ENCODE measurements around the gene MIPEP. TPM values are rescaled to one million over a fixed set of nuclear protein-coding genes. Genes with fewer than 3 reads are reported as not detected.

The MIPEP gene
- total and polyA plus RNA-seq, 4 donors = 3.6 to 9.1 (median 6.5) TPM

DNA sequence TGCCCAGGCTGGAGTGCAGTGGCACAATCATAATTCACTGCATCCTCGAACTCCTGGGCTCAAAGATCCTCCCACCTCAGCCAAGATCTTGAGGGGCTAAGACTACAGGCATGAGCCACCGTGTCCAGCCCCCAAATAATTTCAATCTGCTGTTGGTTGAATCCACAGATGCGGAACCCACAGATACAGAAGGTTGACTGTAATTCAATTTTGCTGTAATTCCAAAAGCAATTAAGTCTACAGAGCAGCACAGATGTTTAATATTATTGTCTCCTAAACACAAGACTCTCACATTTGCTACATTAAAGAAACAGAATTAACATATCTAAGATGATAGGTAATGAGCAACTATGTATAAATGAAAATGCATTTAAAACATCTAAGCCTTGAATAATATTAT, 75.6 kb downstream of the MIPEP start:
- Histone ChIP-seq H3K27me3 (ENCODE audit: control insufficient read depth in 1 of 2, insufficient read depth in 2 of 2, low read length in 1 of 2) (no peaks in the 10 kb centered on the region), H3K36me3 (ENCODE audit: control insufficient read depth in 1 of 2, insufficient read depth in 2 of 2, low read length in 1 of 2) (no peaks in the 10 kb centered on the region), H3K9me3 (ENCODE audit: control insufficient read depth, low read length) (no peaks in the 10 kb centered on the region), H3K27ac (ENCODE audit: low read depth in 1 of 2, low read length in 2 of 2) (no peak overlapping the region), H3K4me3 (ENCODE audit: low read length in 2 of 2) (no peak overlapping the region), H3K4me1 (ENCODE audit: control insufficient read depth in 1 of 2, insufficient read depth in 2 of 2, low read length in 2 of 2) (no peaks in the 10 kb centered on the region)
- no peak for DNase-seq
- ATAC-seq (ENCODE audit: low FRiP score) = no peak
- intact Hi-C loops (cut with DNase I) = no loop called here
- 94 to 96% methylated on average over 3 of the region's 3 CpGs for WGBS, 2 donors

DNA sequence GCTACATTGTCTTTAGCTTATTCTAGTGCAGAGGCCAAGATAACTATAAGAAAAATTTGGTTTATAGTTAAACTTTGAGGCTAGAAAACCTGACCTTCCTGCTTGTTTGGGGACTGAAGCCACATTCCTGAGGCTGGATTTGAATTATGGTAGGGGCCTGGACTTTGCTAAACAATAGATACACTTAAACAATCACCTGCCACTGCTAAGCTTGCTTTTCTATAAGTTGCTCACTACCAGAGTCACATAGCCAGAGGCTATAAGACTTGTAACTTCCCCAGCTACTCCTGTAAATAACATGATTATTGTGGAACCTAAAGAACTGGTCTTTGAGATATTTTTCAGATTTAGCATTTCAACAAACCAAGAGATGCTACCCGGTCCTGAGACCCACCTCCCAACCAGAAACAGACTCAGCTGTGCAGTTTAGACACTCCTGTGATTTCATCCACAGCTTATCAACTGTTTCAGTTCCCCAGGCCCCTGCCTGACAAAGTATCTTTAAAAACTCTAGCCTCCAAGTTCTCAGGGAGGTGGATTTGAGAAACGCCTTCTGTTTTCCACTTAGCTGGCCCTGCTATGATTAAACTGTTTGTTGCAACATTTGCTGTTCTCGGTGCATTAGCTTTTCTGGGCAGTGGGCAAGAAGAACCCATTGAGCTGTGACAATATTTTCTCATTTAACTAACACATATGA, 77.7 kb downstream of the MIPEP start:
- DNase-seq (no peak), ATAC-seq (ENCODE audit: low FRiP score) (no peak)
- 67 to 75% methylated on average over 3 of the region's 3 CpGs for WGBS, 2 donors
- Histone ChIP-seq H3K4me3 (ENCODE audit: low read length in 2 of 2) (no peak overlapping the region), H3K27ac (ENCODE audit: low read depth in 1 of 2, low read length in 2 of 2) (no peak overlapping the region), H3K36me3 (ENCODE audit: control insufficient read depth in 1 of 2, insufficient read depth in 2 of 2, low read length in 1 of 2) (no peaks in the 10 kb centered on the region), H3K27me3 (ENCODE audit: control insufficient read depth in 1 of 2, insufficient read depth in 2 of 2, low read length in 1 of 2) (no peaks in the 10 kb centered on the region), H3K4me1 (ENCODE audit: control insufficient read depth in 1 of 2, insufficient read depth in 2 of 2, low read length in 2 of 2) (no peaks in the 10 kb centered on the region), H3K9me3 (ENCODE audit: control insufficient read depth, low read length) (no peaks in the 10 kb centered on the region)
- intact Hi-C loops (cut with DNase I) = no loop called here

DNA sequence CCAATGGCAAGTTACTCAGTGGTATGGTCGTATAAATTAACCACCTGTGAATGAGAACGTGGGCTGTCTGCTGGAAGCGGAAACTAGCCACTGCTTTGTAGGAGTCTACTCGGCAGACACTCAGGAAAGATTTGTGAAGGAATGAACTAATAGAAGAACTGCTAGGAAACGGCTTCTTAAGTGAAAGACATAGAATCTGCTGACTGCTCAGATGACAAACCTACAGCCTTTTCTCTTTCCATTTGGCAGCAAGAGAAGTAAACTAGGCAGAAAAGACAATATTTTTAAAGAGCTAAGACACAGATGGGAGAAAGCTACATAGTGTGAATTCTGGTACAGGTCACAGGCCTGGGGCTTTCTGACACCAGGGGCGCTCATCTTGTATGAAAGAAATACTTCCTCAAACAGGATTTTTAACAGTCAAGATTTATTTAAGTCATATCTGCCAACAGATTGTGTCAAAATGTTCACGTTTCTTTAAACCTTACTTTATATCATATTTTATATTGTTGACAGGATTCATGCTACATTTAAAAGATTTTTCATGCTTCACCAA, 78.4 kb downstream of the MIPEP start:
- 62% methylated on average over 7 of the region's 7 CpGs for WGBS, 2 donors
- Histone ChIP-seq H3K36me3 (ENCODE audit: control insufficient read depth in 1 of 2, insufficient read depth in 2 of 2, low read length in 1 of 2) (no peaks in the 10 kb centered on the region), H3K27ac (ENCODE audit: low read depth in 1 of 2, low read length in 2 of 2) (no peak overlapping the region), H3K4me1 (ENCODE audit: control insufficient read depth in 1 of 2, insufficient read depth in 2 of 2, low read length in 2 of 2) (no peaks in the 10 kb centered on the region), H3K27me3 (ENCODE audit: control insufficient read depth in 1 of 2, insufficient read depth in 2 of 2, low read length in 1 of 2) (no peaks in the 10 kb centered on the region), H3K4me3 (ENCODE audit: low read length in 2 of 2) (no peak overlapping the region), H3K9me3 (ENCODE audit: control insufficient read depth, low read length) (no peaks in the 10 kb centered on the region)
- ATAC-seq (ENCODE audit: low FRiP score) (no peak), DNase-seq (no peak)
- intact Hi-C loops (cut with DNase I) = no loop called here

DNA sequence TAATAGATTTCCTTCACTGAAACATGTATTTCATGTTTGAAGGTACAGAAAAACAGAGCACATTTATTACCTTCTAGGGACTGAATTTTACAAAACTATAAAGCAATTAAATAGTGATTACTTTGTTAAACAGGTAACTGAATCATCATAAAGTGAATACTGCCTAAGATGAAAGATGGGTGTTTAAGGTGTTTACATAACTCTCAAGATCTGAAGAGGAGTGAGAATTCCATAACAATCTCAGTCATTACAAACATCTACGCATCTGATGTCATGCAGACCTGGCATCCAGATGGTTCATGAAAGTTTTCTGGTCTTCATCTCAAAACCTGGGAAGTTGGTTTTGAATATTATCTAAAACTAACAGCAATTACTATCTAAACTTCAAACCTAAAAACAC, 80.4 kb downstream of the MIPEP start:
- no peaks in the 10 kb centered on the region for H3K9me3 ChIP-seq (ENCODE audit: control insufficient read depth, low read length)
- DNase-seq (no peak), ATAC-seq (ENCODE audit: low FRiP score) (no peak)
- no peaks in the 10 kb centered on the region for H3K27me3 ChIP-seq (ENCODE audit: control insufficient read depth in 1 of 2, insufficient read depth in 2 of 2, low read length in 1 of 2)
- WGBS, 2 donors = 93 to 97% methylated on average over 1 of the region's 1 CpG
- H3K4me3 ChIP-seq (ENCODE audit: low read length in 2 of 2) = no peak overlapping the region
- H3K27ac ChIP-seq (ENCODE audit: low read depth in 1 of 2, low read length in 2 of 2) = no peak overlapping the region
- intact Hi-C loops (cut with DNase I) = no loop called here
- no peaks in the 10 kb centered on the region for H3K4me1 ChIP-seq (ENCODE audit: control insufficient read depth in 1 of 2, insufficient read depth in 2 of 2, low read length in 2 of 2)
- H3K36me3 ChIP-seq (ENCODE audit: control insufficient read depth in 1 of 2, insufficient read depth in 2 of 2, low read length in 1 of 2) = no peaks in the 10 kb centered on the region

DNA sequence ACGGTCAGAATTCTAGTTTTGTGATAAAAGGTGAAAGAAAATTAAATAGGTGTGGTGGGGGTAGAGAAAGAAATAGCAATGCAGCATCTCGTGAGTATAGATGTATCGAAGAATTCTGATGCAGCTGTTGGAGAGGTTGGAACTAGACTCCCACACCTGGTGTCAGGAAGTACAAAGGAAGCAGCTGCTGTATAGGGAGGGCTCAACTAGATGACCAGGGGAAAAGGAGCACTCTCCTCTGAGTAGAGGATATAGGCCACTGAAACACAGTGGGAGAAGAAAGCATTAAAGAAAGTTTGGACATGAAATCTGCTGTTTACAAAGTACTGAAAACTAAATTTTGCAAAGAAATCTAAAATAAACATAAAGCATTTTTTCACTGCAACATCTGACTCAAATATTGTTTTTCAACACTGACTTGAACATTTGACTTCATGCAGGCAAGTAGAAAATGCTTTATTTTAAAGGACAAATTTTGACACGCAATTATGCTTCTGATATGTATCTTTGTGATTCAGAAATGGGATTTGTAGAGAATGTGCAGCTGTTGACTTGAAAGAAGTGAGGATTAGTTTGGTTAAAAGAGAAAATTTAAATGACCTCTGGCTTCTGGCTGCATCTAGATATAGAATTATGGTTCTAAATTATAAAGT, 82.2 kb downstream of the MIPEP start:
- DNase-seq = no peak
- intact Hi-C loops (cut with DNase I) = no loop called here
- Histone ChIP-seq H3K4me3 (ENCODE audit: low read length in 2 of 2) (no peak overlapping the region), H3K36me3 (ENCODE audit: control insufficient read depth in 1 of 2, insufficient read depth in 2 of 2, low read length in 1 of 2) (no peaks in the 10 kb centered on the region), H3K4me1 (ENCODE audit: control insufficient read depth in 1 of 2, insufficient read depth in 2 of 2, low read length in 2 of 2) (no peaks in the 10 kb centered on the region), H3K27ac (ENCODE audit: low read depth in 1 of 2, low read length in 2 of 2) (no peak overlapping the region), H3K9me3 (ENCODE audit: control insufficient read depth, low read length) (no peaks in the 10 kb centered on the region), H3K27me3 (ENCODE audit: control insufficient read depth in 1 of 2, insufficient read depth in 2 of 2, low read length in 1 of 2) (no peaks in the 10 kb centered on the region)
- no peak for ATAC-seq (ENCODE audit: low FRiP score)
- whole genome bisulfite sequencing, 2 donors = 68 to 71% methylated on average over 4 of the region's 4 CpGs

DNA sequence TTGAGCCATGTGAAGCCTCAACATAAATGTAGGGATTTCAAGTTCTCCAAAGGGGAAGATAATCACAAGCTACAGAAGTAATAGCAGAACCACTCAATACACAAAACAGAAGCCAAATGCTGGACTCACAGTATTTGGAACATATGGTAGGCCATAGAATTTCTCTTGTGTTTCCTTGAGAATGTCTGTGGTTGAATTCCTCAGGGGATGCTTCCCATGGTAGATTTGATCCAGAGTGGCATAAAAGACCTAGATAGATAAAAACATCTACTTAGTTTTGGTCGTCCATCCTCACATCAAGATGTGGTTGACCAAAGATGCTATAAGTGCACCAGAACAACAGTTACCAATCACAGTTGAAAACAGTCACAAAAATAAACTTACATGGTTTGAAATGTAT, 83.4 kb downstream of the MIPEP start:
- no peaks in the 10 kb centered on the region for H3K36me3 ChIP-seq (ENCODE audit: control insufficient read depth in 1 of 2, insufficient read depth in 2 of 2, low read length in 1 of 2)
- H3K4me1 ChIP-seq (ENCODE audit: control insufficient read depth in 1 of 2, insufficient read depth in 2 of 2, low read length in 2 of 2) = no peaks in the 10 kb centered on the region
- H3K27me3 ChIP-seq (ENCODE audit: control insufficient read depth in 1 of 2, insufficient read depth in 2 of 2, low read length in 1 of 2) = no peaks in the 10 kb centered on the region
- H3K27ac ChIP-seq (ENCODE audit: low read depth in 1 of 2, low read length in 2 of 2) = no peak overlapping the region
- intact Hi-C loops (cut with DNase I) = no loop called here
- no peak overlapping the region for H3K4me3 ChIP-seq (ENCODE audit: low read length in 2 of 2)
- no peaks in the 10 kb centered on the region for H3K9me3 ChIP-seq (ENCODE audit: control insufficient read depth, low read length)
- 84 to 85% methylated on average over 1 of the region's 1 CpG for WGBS, 2 donors
- DNase-seq (no peak), ATAC-seq (ENCODE audit: low FRiP score) (no peak)

- Histone ChIP-seq H3K4me1 (ENCODE audit: control insufficient read depth in 1 of 2, insufficient read depth in 2 of 2, low read length in 2 of 2) (no peaks in the 10 kb centered on the region), H3K27me3 (ENCODE audit: control insufficient read depth in 1 of 2, insufficient read depth in 2 of 2, low read length in 1 of 2) (no peaks in the 10 kb centered on the region), H3K27ac (ENCODE audit: low read depth in 1 of 2, low read length in 2 of 2) (no peak overlapping the region), H3K4me3 (ENCODE audit: low read length in 2 of 2) (no peak overlapping the region), H3K36me3 (ENCODE audit: control insufficient read depth in 1 of 2, insufficient read depth in 2 of 2, low read length in 1 of 2) (no peaks in the 10 kb centered on the region), H3K9me3 (ENCODE audit: control insufficient read depth, low read length) (no peaks in the 10 kb centered on the region)
- ATAC-seq (ENCODE audit: low FRiP score) (no peak), DNase-seq (no peak)
- WGBS, 2 donors = 93% methylated on average over 5 of the region's 5 CpGs
- intact Hi-C loops (cut with DNase I) = no loop called here
Measured at GRCh38 chr13:23805122-23805521, 84.1 kb downstream of the MIPEP start.

GRCh38 chr13:23804166-23804565, 85.0 kb downstream of the MIPEP start:
- Histone ChIP-seq H3K4me3 (ENCODE audit: low read length in 2 of 2) (no peak overlapping the region), H3K27ac (ENCODE audit: low read depth in 1 of 2, low read length in 2 of 2) (no peak overlapping the region), H3K9me3 (ENCODE audit: control insufficient read depth, low read length) (no peaks in the 10 kb centered on the region), H3K36me3 (ENCODE audit: control insufficient read depth in 1 of 2, insufficient read depth in 2 of 2, low read length in 1 of 2) (no peaks in the 10 kb centered on the region), H3K27me3 (ENCODE audit: control insufficient read depth in 1 of 2, insufficient read depth in 2 of 2, low read length in 1 of 2) (no peaks in the 10 kb centered on the region), H3K4me1 (ENCODE audit: control insufficient read depth in 1 of 2, insufficient read depth in 2 of 2, low read length in 2 of 2) (no peaks in the 10 kb centered on the region)
- intact Hi-C loops (cut with DNase I) = no loop called here
- DNase-seq = no peak
- ATAC-seq (ENCODE audit: low FRiP score) = no peak
- 39 to 45% methylated on average over 1 of the region's 1 CpG for WGBS, 2 donors

GRCh38 chr13:23801141-23801540, 88.1 kb downstream of the MIPEP start:
- 97 to 98% methylated on average over 4 of the region's 4 CpGs for WGBS, 2 donors
- H3K4me3 ChIP-seq (ENCODE audit: low read length in 2 of 2) = no peak overlapping the region
- no peaks in the 10 kb centered on the region for H3K27me3 ChIP-seq (ENCODE audit: control insufficient read depth in 1 of 2, insufficient read depth in 2 of 2, low read length in 1 of 2)
- ATAC-seq (ENCODE audit: low FRiP score) (no peak), DNase-seq (no peak)
- no peaks in the 10 kb centered on the region for H3K9me3 ChIP-seq (ENCODE audit: control insufficient read depth, low read length)
- intact Hi-C loops (cut with DNase I) = no loop called here
- no peaks in the 10 kb centered on the region for H3K4me1 ChIP-seq (ENCODE audit: control insufficient read depth in 1 of 2, insufficient read depth in 2 of 2, low read length in 2 of 2)
- no peak overlapping the region for H3K27ac ChIP-seq (ENCODE audit: low read depth in 1 of 2, low read length in 2 of 2)
- H3K36me3 ChIP-seq (ENCODE audit: control insufficient read depth in 1 of 2, insufficient read depth in 2 of 2, low read length in 1 of 2) = peaks cover 0 to 3% of the 10 kb centered on the region in 2 donors
